NCI-H524 treated with DMSO at 0.1 percent for 48 hours (cell line): ENCODE measurements around the gene PLB1.
"Not testable (repeated sequence)": the region's sequence is repeated elsewhere in the genome, so short reads cannot be mapped to it uniquely, and the experiment has no call there.

ENCODE experiments used
- DNase-seq: peaks from one replicate; lab custom pipeline; 2025; lab: John Stamatoyannopoulos, UW

Gene PLB1

DNA sequence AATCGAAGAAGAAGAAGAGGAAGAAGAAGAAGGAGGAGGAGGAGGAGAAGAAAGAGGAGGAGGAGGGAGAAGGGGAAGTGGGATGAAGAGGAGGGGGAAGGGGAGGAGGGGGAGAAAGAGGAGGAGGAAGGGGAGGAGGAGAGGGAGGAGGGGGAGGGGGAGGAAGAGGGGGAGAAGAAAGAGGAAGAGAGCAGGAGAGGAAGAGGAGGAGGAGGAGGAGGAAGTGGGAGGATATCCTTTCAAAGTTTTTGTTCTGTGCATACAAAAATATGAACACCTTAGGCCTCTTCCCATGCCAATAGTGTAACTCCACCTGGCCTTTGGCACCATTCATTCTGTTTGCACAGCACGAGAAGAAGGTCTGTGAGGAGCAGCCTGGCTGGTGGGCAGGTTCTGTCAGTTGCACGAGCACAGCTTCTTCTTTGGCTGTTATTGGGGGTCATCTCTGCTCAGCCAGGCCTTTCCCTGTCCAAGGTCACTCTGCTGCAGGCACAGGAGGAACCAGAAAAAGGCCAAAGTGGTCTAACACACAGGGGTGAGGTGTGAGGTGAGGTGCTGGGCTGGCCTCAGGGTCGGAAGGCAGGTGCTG, 25.8 kb upstream of the PLB1 start:
- no peak for DNase-seq

DNA sequence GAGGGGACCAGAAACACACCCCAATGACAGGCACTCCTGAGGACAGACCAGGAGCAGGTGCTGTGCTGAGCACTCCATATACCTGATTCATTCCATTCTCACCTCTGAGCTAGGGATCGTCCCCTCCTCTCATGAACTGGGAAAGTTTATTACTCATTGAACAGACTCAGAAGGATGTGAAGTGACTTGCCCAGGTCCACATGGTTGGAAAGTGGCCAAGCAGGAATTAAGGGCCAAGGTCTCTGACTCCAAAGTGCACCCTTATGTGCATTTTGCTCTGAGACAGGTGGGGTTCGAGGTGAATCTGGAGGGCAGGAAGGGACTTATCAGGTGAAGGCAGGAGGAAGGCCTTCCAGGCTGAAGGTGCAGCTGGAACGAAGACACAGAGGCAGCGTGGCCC, 25.1 kb upstream of the PLB1 start:
- no peak for DNase-seq

DNA sequence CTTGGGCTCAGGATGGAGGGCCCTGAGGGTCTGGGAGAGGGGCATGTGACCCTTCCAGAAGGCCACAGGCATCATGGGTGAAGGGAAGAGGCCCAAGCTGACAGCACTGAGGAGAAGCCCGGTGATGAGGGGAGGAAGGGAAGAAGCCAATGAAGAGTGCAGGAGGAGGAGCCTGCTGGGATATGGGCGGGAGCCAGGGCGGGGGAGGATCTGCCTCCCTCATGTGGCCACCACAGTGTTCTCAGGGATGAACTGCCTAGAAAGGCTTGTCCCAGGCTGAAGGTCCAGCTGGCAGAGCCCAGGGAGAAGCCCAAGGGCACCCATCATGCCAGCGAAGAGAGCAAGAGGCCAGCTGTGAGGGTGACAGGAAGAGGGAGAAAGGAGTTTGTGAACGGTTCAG, 24.6 kb upstream of the PLB1 start:
- no peak for DNase-seq

DNA sequence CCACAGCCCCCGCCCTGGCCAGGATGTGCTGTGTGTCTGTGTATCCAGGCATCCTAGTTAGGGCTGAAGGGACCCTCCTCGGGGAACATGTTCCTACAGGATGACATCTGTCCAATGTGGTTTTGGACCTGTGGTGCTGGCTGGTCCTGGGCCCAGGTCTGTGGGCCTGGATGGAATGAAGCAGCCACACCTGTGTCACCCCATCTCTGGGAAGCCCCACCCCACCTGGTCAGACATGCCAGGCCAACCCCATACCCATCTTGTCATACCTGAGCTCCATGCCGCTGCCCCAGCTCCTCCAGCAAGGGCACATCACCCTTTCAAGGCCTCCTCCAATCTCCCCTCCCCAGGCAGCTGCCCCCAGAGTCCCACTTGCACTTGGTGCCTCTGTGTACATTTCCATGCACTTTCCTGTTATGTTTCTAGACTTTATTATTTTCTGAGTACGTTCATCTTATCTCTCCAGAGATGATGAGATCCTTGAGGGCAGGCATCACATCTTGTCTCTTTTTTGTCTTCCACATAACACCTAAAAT, 24.1 kb upstream of the PLB1 start:
- DNase-seq = no peak

DNA sequence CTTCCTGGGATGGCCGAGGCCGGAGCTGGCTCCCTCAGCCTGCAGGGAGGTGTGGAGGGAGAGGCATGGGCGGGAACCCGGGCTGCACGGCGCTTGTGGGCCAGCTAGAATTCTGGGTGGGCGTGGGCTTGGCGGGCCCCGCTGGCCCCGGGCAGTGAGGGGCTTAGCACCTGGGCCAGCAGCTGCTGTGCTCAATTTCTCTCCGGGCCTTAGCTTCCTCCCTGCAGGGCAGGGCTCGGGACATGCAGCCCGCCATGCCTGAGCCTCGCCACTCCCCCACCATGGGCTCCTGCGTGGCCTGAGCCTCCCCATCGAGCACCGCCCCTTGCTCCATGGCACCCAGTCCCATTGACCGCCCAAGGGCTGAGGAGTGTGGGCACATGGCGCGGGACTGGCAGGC, 23.2 kb upstream of the PLB1 start:
- not testable (repeated sequence) for DNase-seq

DNA sequence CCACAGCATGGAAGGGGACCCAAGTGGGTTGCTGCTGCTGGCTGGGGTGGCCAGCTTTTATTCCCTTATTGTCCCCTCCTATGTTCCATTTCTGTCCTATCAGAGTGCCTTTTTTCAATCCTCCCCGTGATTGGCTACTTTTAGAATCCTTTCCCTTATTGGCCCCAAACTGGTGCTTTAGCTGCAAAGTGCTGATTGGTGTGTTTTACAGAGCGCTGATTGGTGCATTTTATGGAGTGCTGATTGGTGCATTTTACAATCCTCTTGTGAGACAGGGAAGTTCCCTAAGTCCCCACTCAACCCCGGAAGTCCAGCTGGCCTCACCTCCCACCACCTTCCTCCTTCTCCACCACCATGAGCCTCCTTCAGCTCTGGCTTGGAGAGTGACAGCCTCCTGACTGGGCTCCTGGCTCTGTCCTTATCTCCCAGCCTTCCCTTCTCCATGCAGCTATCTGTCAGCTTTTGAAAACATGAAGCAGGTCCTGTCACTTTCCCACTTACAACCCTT, 20.7 kb upstream of the PLB1 start:
- DNase-seq = no peak

DNA sequence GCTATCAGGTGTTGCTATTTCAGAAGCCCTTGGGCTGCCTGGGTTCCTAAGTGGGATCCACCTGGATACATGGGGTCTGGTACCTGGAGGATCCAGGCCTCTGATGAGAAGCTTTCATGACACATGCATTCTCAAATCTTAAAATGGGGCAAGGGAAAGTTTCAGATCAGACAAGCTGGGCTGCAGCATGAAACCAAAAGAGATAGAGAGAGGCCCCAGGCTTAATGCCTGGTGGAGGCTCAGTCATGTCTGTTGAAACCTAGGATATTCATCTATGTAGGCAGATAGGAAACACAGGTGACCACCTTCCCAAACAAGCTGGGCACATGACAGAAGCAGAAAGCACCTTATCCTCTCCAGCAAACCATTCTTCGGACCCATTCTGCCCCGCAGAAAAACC, 18.8 kb upstream of the PLB1 start:
- DNase-seq = no peak

DNA sequence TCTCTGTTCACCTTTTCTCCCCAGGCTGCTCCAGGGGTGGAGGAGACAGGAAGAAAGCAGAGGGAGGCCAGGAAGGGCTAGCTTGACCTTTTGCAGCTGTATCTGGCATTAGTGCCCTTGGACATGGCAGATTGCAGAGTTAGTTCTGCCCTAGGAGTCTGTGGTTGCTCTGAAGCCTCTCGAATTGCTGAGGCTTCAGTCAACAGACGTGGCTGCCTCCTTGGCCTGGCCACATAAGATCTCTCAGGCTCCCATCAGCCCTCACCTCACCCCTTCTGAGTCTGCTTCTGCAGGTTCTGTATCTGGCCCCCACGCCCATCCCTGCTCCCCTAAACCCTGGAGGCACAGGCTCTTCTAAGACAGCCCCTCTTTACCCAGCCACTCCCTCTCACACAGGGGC, 18.2 kb upstream of the PLB1 start:
- DNase-seq = no peak

DNA sequence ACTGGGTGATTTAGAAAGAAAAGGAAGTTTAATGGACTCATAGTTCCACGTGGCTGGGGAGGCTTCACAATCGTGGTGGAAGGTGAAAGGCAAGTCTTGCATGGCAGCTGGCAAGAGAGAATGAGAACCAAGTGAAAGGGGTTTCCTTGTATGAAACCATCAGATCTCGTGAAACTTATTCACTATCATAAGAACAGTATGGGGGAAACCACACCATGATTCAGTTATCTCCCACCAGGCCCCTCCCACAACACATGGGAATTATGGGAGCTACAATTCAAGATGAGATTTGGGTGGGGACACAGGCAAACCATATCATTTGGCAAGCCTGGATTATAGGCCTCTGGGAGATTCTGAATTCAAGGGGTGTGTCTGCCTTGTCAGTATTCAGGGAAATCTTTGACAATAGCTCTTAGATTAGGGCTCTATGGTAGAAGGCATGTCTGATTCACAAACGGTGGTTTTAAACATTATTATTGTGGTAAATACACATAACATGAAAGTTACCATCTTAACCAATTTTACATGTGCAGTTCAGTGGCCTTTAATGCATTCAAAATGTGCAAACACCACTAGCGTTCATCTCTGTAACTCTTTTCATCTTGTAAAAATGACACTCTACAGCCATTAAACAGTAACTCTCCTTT, 15.3 kb upstream of the PLB1 start:
- no peak for DNase-seq

DNA sequence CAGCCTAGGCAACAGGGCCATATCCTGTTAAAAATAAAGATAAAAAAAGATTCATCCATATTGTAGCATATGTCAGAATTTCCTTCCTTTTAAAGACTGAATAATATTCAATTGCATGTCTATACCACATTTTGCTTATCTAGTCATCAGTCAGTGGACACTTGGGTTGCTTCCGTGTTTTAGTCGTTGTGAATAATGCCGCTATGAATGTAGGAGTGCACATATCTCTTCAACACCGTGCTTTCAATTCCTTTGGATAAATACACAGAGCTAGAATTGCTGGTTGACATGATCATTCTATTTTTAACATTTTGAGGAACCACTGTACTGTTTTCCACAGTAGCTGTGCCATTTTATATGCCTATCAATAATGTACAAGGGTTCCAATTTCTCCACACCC, 14.0 kb upstream of the PLB1 start:
- no peak for DNase-seq

DNA sequence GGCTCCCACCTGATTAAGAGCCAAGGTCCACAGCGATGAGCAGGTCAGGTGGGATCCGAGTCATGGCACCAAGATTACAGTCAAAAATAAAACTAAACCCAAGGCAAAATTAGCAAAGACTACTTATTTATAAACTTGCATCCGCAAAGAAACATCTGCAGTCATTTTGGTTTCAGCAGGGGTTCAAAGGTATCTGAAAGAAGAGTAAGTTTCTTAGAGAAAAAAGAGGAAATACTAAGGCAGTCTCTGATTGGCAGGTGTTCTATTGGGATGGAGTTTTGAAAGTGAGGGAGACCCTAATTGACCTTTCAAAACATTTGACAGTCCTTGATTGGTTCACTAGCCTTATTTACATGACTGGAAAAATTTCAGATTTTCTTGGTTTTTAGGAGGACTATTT, 11.0 kb upstream of the PLB1 start:
- no peak for DNase-seq

DNA sequence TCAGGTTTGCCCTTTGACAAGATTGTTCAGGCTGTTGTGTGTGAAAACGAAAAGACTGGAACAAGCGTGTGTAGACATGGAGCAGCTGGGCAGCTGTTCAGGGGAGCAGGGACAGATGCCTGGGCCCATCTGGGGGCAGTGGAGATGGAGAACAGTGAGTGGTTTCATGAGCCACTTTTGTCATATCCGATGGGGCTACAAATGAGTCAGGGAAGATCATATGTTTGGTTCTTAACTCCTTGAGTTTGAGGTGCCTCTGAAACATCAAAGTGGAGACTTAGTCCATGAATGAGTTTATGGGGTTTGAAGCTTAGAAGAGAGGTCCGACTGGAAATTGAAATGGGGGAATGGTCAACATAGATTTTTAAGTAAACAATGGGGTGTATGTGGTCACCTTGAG, 9.3 kb upstream of the PLB1 start:
- DNase-seq = no peak

DNA sequence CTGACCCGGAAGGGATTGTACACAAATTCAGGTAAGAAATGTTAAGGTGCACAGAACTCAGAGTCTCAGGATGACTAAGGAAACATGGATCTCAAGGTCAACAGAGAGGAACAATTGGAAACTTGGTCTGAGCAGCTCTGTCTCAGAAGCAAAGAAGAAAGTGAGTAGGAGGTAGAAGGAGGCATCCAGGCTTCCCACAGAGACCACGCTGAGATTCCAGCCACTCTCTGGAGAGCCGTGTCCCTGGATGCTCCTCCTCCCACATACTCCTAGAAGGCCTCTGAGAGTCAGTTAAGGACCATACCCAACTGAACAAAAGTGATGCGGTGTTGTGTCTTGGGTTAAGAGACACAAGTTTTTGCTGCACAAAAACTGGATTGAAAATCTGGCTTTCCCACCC, 8.6 kb upstream of the PLB1 start:
- no peak for DNase-seq

DNA sequence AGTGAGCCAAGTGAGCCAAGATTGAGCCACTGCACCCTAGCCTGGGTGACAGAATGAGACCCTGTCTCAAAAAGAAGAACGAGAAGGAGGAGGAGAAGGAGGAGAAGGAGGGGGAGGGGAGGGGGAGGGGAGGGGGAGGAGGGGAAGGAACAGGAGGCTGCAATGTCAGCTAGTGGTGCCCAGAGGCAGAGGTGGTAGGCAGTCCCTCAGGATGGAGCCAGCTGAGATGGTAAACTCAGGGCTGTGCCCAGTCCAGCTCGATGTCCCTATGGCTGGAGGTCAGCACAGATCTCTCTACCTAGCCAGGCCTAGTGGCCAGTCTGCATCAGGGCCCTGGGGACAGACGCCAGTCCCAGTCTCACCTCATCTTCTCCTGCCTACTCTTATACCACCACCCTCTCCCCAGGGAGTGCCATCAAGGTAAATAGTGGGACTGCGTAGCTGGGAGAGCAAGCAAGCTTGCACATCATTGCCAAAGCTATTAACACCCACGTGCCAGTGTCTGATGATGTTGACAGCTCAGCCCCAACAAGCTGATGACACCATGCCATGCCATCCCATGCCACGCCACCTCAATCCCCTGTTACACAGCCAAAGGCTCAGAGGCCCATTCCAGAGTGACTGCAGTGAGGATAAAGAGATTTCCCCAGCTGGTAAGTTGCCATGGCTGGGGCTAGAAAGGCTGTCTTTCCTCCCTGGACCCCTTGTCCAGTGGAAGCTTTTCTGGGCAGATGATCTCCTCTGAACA, 7.6 kb upstream of the PLB1 start:
- no peak for DNase-seq

DNA sequence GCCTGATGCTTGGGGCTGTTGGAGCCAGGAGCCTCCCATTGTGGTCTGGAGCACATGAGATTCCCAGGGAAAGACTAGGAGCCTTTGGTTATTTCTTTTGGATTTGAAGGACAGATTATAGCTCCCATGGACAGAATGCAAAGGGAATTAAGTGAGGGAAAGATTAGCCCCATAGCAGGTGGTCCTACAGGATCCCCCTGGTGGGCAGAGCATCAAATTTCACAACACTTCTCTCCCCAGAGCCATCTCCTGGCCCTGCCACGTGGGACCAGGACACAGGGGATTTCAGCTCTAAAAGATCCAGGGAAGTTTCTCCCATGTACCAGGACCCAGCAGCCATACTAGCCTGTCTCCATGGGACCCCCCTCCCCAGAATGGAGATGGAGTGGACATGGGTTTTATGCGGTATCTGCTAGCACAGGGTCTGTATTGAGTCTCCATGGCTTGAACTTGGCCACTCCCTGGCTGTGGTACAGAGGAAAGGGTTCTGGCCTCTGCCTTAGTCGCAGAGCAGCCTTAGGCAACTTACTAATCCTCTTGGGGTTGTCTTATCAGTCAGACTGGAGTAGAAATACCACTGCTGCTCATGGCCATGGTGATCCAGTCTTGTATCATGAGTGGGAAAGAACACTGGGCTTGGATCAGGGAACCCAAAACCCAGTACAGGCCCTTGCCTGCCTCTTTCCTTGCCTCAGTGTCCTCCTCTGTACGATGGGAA, 6.8 kb upstream of the PLB1 start:
- DNase-seq = peak; percentile 28

DNA sequence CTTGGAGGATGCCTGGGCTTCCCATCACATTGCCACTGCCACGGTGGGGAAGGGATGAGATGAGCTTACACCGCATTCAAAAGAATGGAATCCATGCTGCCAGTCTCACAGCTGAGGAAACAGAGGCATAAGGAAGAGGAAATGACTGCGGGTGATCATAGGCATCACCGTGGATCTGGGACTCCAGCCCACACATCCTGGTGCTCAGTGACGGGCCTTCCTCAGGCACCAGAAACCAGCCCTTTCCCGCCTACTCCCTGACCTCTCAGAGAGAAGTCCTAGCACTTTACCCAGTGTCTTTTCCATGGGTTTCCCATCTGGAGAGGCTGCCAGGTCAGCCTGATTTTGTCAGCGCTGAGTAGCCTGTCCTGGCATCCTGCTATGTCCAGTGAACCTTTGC, 5.3 kb upstream of the PLB1 start:
- no peak for DNase-seq

DNA sequence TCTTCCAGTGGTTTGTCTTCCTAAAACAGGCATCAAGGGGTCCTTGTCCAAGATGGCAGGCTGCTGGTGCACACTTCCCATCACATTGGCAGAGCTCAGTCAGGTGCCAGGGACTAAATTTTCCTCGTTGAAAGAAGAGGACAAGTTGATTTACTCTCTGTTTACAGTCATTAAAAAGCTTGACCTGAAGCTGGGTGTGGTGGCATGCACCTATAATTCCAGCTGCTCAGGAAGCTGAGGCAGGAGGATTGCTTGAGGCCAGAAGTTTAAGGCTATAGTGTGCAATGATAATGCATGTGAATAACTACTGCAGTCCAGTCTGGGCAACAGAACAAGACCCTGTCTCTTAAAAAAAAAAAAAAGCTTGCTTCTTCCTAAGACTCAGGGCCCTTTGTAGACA, 3.6 kb upstream of the PLB1 start:
- no peak for DNase-seq

DNA sequence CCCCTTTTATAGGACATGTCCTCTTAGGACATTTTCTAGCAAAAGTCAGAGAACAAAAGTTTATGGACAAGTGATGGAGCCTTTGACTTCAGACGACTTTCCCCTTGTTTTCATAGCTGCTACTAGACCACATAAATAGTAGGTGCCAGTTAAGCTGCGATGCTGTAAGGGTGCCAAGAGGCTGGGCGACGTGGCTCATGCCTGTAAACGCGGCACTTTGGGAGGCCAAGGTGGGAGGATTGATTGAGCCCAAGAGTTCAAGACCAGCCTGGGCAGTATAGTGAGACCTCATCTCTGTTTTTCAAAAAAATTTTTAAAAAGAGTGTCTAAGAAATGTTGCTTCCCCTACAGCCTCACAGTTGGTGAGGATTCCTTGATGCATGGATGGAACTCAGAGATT, 2.2 kb upstream of the PLB1 start:
- no peak for DNase-seq

DNA sequence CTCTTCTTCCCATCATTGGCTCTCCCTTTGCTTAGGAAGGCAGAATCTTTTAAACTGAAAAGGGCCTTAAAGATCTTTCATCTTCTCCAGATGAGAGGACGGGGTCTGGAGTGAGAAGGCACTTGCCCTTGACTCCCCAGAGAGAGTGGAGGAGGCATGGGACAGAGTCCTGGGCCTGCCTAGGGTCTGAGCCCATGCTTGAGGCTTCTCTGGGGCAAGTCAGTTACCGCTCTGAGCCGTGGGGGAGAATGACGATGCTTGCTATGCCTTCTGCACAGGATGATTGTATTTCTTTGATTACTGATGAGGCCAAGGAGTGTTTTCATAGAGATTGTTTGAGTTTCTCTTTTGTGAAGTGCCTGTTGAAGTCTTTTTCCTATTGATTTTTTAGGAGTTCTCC, 921 bp downstream of the PLB1 start:
- no peak for DNase-seq

DNA sequence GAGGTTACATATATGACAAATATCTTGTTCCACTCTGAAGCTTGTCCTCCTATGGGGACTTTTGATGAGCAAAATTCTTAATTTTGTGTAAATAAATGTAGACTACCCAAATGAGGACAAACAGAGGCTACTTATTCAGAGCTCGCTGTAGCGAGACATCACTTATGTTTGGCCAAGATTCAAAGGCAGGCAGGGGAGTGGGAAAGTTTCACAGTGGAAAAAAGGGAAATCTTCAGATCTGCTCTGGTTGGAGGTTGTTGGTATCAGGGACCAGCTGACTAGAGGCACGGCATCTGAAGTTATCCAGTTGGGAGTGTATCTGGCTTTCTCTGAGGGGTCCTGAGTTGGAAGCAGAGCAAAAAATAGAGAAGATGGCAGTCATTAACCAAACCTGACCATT, 1.3 kb downstream of the PLB1 start:
- no peak for DNase-seq

DNA sequence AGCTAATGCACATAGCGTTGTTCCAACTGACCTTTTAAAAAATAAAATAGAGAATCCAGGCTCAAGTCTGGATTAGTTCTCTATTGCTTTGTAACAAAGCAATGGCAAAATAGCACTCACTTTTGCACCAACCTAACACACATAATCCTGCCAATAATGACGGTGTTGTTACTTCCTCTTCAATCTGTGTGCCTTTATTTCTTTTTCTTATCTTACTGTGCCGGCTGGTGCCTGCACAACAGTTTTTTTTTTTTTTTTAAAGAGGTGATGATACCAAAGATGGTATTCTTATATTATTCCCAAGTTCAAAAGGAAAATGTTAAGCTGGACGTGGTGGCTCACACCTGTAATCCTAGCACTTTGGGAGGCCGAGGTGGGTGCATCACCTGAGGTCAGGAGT, 3.4 kb downstream of the PLB1 start:
- no peak for DNase-seq

DNA sequence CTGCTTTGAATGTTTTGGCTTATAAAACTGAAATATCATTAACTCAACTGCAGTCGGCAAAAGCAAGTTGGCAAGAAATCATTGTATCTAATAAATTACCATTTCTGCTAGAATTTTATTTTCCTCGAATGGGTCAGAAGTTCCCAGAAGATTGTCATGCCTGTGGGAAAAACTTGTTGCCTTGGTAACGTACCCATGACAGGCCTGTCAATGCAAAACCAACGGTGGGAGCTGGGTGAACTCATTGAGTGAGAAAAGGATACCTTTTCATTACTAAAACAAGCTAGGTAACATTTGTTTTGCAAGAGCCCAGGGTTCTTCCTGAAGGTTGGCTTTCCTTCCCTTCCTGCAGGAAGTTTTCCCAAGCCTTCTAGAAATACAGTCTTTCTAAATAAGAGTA, 9.5 kb downstream of the PLB1 start:
- DNase-seq = no peak
